Aorta (tissue), 5 donors: Measurements from ENCODE around the gene PRKAG2. TPM values are rescaled to one million over a fixed set of nuclear protein-coding genes. Genes with fewer than 3 reads are reported as not detected.
"Not testable (repeated sequence)": the region's sequence is repeated elsewhere in the genome, so short reads cannot be mapped to it uniquely, and the experiment has no call there.

Experiments
- ATAC-seq: fragments of 200-7000 bp; cut with Tn5 transposase; one replicate; pipeline ENCODE4 v1.9.1; 2022; ENCODE audit warnings: moderate library complexity; ENCODE audit not compliant: low FRiP score
- DNase-seq, 2 donors: peaks; one replicate each; pipeline ENCODE4 v3.0.0-alpha.2; 2020
- H3K27ac ChIP-seq, 2 donors: one replicate each; pipeline ENCODE4 v1.5.1; 2013; ENCODE audit warnings: low read length in 2 of 2, mild to moderate bottlenecking in 2 of 2, moderate library complexity in 2 of 2, control low read depth in 1 of 2, inconsistent platforms in 1 of 2, low read depth in 1 of 2
- H3K27me3 ChIP-seq, 2 donors: one replicate each; pipeline ENCODE4 v1.6.1; 2013; ENCODE audit warnings: control low read depth in 1 of 2, low read length in 1 of 2, mild to moderate bottlenecking in 1 of 2, moderate library complexity in 1 of 2; ENCODE audit not compliant: insufficient read depth in 2 of 2, control insufficient read depth in 1 of 2
- H3K36me3 ChIP-seq, 2 donors: one replicate each; pipeline ENCODE4 v1.6.1; 2013; ENCODE audit warnings: control low read depth in 1 of 2, low read length in 1 of 2, mild to moderate bottlenecking in 1 of 2; ENCODE audit not compliant: insufficient read depth in 2 of 2, control insufficient read depth in 1 of 2
- H3K4me1 ChIP-seq, 2 donors: one replicate each; pipeline ENCODE4 v1.6.1; 2013; ENCODE audit warnings: low read length in 2 of 2, control low read depth in 1 of 2, mild to moderate bottlenecking in 1 of 2, moderate library complexity in 1 of 2; ENCODE audit not compliant: insufficient read depth in 2 of 2, control insufficient read depth in 1 of 2
- H3K4me3 ChIP-seq, 2 donors: one replicate each; pipeline ENCODE4 v1.5.1; 2013; ENCODE audit warnings: low read length in 2 of 2, control low read depth in 1 of 2, mild to moderate bottlenecking in 1 of 2
- H3K9me3 ChIP-seq: one replicate; pipeline ENCODE4 v1.6.1; 2013; ENCODE audit warnings: mild to moderate bottlenecking, low read length; ENCODE audit not compliant: control insufficient read depth
- WGBS, 2 donors: extraction: QIAGEN DNeasy Blood & Tissue Kit; methylation state at CpG; one replicate each; pipeline ENCODE4 v1.1.7; 2013; 5-methylcytosine and 5-hydroxymethylcytosine counted together
- intact Hi-C, 2 donors: fragments of 100-400 bp; cut with DNase I; formaldehyde crosslinking; loops; one replicate each; pipeline versions ENCODE4 v1.14.2 to v1.15.0; 2022
- polyA plus RNA-seq, 2 donors: library from polyadenylated mRNA; stranded (reverse); fragments of 200-250 nt; gene quantifications; one replicate each; pipeline ENCODE4 v1.2.3, GENCODE V29; 2013
- total RNA-seq, 2 donors: library from RNA; stranded (reverse); fragmentation: NEBNext Ultra II Directional; extraction: Animal tissue kit (Norgen Biotek cat#: 25700); gene quantifications; one replicate each; pipeline ENCODE4 v1.2.1, GENCODE V29; 2021
- donor health status: healthy with polysubstance abuse.
- donor health status: Bipolar disorder and iron deficiency.
- donor health status: DM: no; HTN: no; CAD: no.
- donor health status: DM: no; HTN: no; CAD: no.
- donor health status: DM: yes; HTN: yes; CAD: no.

The PRKAG2 gene
- total and polyA plus RNA-seq, 4 donors = 34.0 to 69.9 (median 52.6) TPM

GRCh38 chr7:151845412-151846205, 31.3 kb downstream of the PRKAG2 start:
- no peaks in the 10 kb centered on the region for H3K4me1 ChIP-seq
- DNase-seq = peak; percentile 38 to 67
- H3K9me3 ChIP-seq = no peaks in the 10 kb centered on the region
- intact Hi-C loops = no loop called here
- H3K4me3 ChIP-seq = no peak overlapping the region
- ATAC-seq = no peak
- H3K27me3 ChIP-seq = no peaks in the 10 kb centered on the region
- WGBS, 2 donors = 94 to 95% methylated on average over 27 to 28 of the region's 28 CpGs
- no peak overlapping the region for H3K27ac ChIP-seq
- H3K36me3 ChIP-seq = no peaks in the 10 kb centered on the region

GRCh38 chr7:151844825-151845200, 32.1 kb downstream of the PRKAG2 start:
- no peak overlapping the region for H3K4me3 ChIP-seq
- H3K9me3 ChIP-seq = no peaks in the 10 kb centered on the region
- WGBS, 2 donors = 86 to 93% methylated on average over 13 of the region's 13 CpGs
- no peak overlapping the region for H3K27ac ChIP-seq
- no peak for ATAC-seq
- H3K27me3 ChIP-seq = no peaks in the 10 kb centered on the region
- no peaks in the 10 kb centered on the region for H3K4me1 ChIP-seq
- DNase-seq = peak; percentile 39 to 72
- H3K36me3 ChIP-seq = no peaks in the 10 kb centered on the region
- intact Hi-C loops = no loop called here

GRCh38 chr7:151844071-151844824, 32.7 kb downstream of the PRKAG2 start:
- Histone ChIP-seq H3K4me1 (no peaks in the 10 kb centered on the region), H3K27me3 (no peaks in the 10 kb centered on the region), H3K27ac (no peak overlapping the region), H3K4me3 (no peak overlapping the region), H3K36me3 (no peaks in the 10 kb centered on the region), H3K9me3 (no peaks in the 10 kb centered on the region)
- 41 to 48% methylated on average over 20 of the region's 20 CpGs for WGBS, 2 donors
- intact Hi-C loops = no loop called here
- ATAC-seq (peak; percentile 19), DNase-seq (peak; percentile 50 to 59)

GRCh38 chr7:151843181-151843580, 33.7 kb downstream of the PRKAG2 start:
- Histone ChIP-seq H3K9me3 (no peaks in the 10 kb centered on the region), H3K4me1 (no peaks in the 10 kb centered on the region), H3K36me3 (no peaks in the 10 kb centered on the region), H3K4me3 (no peak overlapping the region), H3K27ac (no peak overlapping the region), H3K27me3 (no peaks in the 10 kb centered on the region)
- 78 to 82% methylated on average over 5 of the region's 5 CpGs for WGBS, 2 donors
- DNase-seq (peak in 1 of 2 donors; percentile 2), ATAC-seq (no peak)
- intact Hi-C loops = no loop called here

- H3K4me3 ChIP-seq, DNase-seq, ATAC-seq, H3K9me3 ChIP-seq, H3K27me3 ChIP-seq, H3K36me3 ChIP-seq, intact Hi-C loops, H3K4me1 ChIP-seq, H3K27ac ChIP-seq: not testable (repeated sequence)
- 95 to 99% methylated on average over 1 of the region's 1 CpG for WGBS, 2 donors
Measured at GRCh38 chr7:151841395-151842051, 35.4 kb downstream of the PRKAG2 start.

GRCh38 chr7:151840088-151840910, 36.6 kb downstream of the PRKAG2 start:
- 91 to 94% methylated on average over 18 of the region's 18 CpGs for WGBS, 2 donors
- H3K4me1 ChIP-seq = no peaks in the 10 kb centered on the region
- no peak for ATAC-seq

GRCh38 chr7:151839451-151839921, 37.4 kb downstream of the PRKAG2 start:
- intact Hi-C loops = no loop called here
- Histone ChIP-seq H3K4me1 (no peaks in the 10 kb centered on the region), H3K4me3 (no peak overlapping the region), H3K36me3 (no peaks in the 10 kb centered on the region), H3K27me3 (no peaks in the 10 kb centered on the region), H3K9me3 (no peaks in the 10 kb centered on the region), H3K27ac (no peak overlapping the region)
- ATAC-seq (no peak), DNase-seq (peak; percentile 32 to 66)
- 86 to 89% methylated on average over 13 of the region's 13 CpGs for WGBS, 2 donors

More at GRCh38 chr7:151840088-151840910, 36.6 kb downstream of the PRKAG2 start:
- Histone ChIP-seq H3K36me3 (no peaks in the 10 kb centered on the region), H3K27me3 (no peaks in the 10 kb centered on the region), H3K9me3 (no peaks in the 10 kb centered on the region), H3K27ac (no peak overlapping the region), H3K4me3 (no peak overlapping the region)
- intact Hi-C loops = no loop called here
- peak in 1 of 2 donors; percentile 64 for DNase-seq

GRCh38 chr7:151838861-151839381, 38.0 kb downstream of the PRKAG2 start:
- 76 to 81% methylated on average over 17 of the region's 17 CpGs for WGBS, 2 donors
- ATAC-seq = no peak

More at GRCh38 chr7:151838861-151839381, 38.0 kb downstream of the PRKAG2 start:
- Histone ChIP-seq H3K36me3 (no peaks in the 10 kb centered on the region), H3K27ac (no peak overlapping the region), H3K9me3 (no peaks in the 10 kb centered on the region), H3K27me3 (no peaks in the 10 kb centered on the region), H3K4me3 (no peak overlapping the region), H3K4me1 (no peaks in the 10 kb centered on the region)
- intact Hi-C loops = no loop called here
- peak; percentile 73 to 75 for DNase-seq
